Smooth muscle cell of the brain vasculature (primary cell): Measurements from ENCODE around the gene LAMA5.
A peak's percentile ranks its signal among the peaks of the same experiment; 100 is the strongest.

Experiments used
- DNase-seq: peaks from one replicate; pipeline ENCODE4 v3.0.0-alpha.2; 2012; ENCODE audit warnings: low read depth, low spot score

Gene LAMA5

GRCh38 chr20:62359043-62359490 is 8.0 kb downstream of the LAMA5 start:
- no peak for DNase-seq

GRCh38 chr20:62358171-62359042 is 8.7 kb downstream of the LAMA5 start:
- no peak for DNase-seq

- DNase-seq = no peak
Measured at GRCh38 chr20:62357681-62358080, 9.4 kb downstream of the LAMA5 start.

GRCh38 chr20:62357187-62357667 is 9.9 kb downstream of the LAMA5 start:
- DNase-seq = peak; percentile 70

GRCh38 chr20:62356589-62357186 is 10.4 kb downstream of the LAMA5 start:
- DNase-seq = no peak

- DNase-seq = peak; percentile 62
Measured at GRCh38 chr20:62355878-62356588, 11.1 kb downstream of the LAMA5 start.

GRCh38 chr20:62355516-62355877 is 11.6 kb downstream of the LAMA5 start:
- no peak for DNase-seq

GRCh38 chr20:62354811-62355341 is 12.2 kb downstream of the LAMA5 start:
- no peak for DNase-seq

- no peak for DNase-seq
Measured at GRCh38 chr20:62354031-62354808, 12.9 kb downstream of the LAMA5 start.

- DNase-seq = no peak
Measured at GRCh38 chr20:62353289-62354030, 13.7 kb downstream of the LAMA5 start.

GRCh38 chr20:62352402-62353288 is 14.5 kb downstream of the LAMA5 start:
- DNase-seq = no peak

GRCh38 chr20:62351469-62352401 is 15.4 kb downstream of the LAMA5 start:
- no peak for DNase-seq

GRCh38 chr20:62350629-62351422 is 16.3 kb downstream of the LAMA5 start:
- DNase-seq = no peak

GRCh38 chr20:62350098-62350628 is 16.9 kb downstream of the LAMA5 start:
- no peak for DNase-seq

- no peak for DNase-seq
Measured at GRCh38 chr20:62349556-62350097, 17.5 kb downstream of the LAMA5 start.

- no peak for DNase-seq
Measured at GRCh38 chr20:62348604-62349003, 18.5 kb downstream of the LAMA5 start.

- no peak for DNase-seq
Measured at GRCh38 chr20:62347445-62347844, 19.7 kb downstream of the LAMA5 start.
